Measurements from ENCODE around the gene NFE2L2. TPM values are rescaled to one million over a fixed set of nuclear protein-coding genes. Genes with fewer than 3 reads are reported as not detected.
"Not testable (repeated sequence)": the region's sequence is repeated elsewhere in the genome, so short reads cannot be mapped to it uniquely, and the experiment has no call there.

NFE2L2 gene
- total RNA-seq, 1 donor from 2014 or later, result 32.3 TPM

DNA sequence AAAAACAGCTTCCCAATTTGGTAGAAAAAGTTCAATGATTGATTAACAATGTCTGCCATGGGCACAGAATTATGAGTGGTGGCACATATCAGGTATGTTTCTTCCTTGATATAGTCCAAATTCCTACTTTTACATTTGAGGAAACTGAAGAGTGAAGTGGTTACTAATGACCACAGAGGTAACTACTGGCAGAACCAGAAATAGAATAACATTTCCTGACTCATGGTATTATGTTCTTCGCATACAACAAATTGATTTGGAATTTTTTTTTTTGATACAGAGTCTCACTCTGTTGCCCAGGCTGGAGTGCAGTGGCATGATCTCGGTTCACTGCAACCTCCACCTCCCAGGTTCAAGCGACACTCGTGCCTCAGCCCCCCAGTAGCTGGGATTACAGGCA lies 6.0 kb upstream of the NFE2L2 start:
- TF ChIP-seq, protein P1, sequence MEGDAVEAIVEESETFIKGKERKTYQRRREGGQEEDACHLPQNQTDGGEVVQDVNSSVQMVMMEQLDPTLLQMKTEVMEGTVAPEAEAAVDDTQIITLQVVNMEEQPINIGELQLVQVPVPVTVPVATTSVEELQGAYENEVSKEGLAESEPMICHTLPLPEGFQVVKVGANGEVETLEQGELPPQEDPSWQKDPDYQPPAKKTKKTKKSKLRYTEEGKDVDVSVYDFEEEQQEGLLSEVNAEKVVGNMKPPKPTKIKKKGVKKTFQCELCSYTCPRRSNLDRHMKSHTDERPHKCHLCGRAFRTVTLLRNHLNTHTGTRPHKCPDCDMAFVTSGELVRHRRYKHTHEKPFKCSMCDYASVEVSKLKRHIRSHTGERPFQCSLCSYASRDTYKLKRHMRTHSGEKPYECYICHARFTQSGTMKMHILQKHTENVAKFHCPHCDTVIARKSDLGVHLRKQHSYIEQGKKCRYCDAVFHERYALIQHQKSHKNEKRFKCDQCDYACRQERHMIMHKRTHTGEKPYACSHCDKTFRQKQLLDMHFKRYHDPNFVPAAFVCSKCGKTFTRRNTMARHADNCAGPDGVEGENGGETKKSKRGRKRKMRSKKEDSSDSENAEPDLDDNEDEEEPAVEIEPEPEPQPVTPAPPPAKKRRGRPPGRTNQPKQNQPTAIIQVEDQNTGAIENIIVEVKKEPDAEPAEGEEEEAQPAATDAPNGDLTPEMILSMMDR (conservative IDR thresholded peaks at IDR 0.05), result no peak
- Mint-ChIP-seq H3K36me3 (ENCODE audit: low read depth) (no peaks in the 10 kb centered on the region), H3K4me1 (peaks cover 9% of the 10 kb centered on the region), H3K9me3 (no peaks in the 10 kb centered on the region), H3K27ac (ENCODE audit: unreplicated experiment) (no peak overlapping the region), H3K27me3 (ENCODE audit: low read depth) (no peaks in the 10 kb centered on the region), H3K4me3 (no peak overlapping the region)
- DNase-seq (ENCODE audit: low read depth, low spot score), result no peak

- Mint-ChIP-seq H3K9me3 (no peaks in the 10 kb centered on the region), H3K27ac (ENCODE audit: unreplicated experiment) (no peak overlapping the region), H3K4me1 (peaks cover 17% of the 10 kb centered on the region), H3K36me3 (ENCODE audit: low read depth) (no peaks in the 10 kb centered on the region), H3K4me3 (no peak overlapping the region), H3K27me3 (ENCODE audit: low read depth) (no peaks in the 10 kb centered on the region)
- TF ChIP-seq, protein P1 (conservative IDR thresholded peaks at IDR 0.05), result no peak
- no peak for DNase-seq (ENCODE audit: low read depth, low spot score)
These were observed 4.4 kb upstream of the NFE2L2 start for GRCh38 chr2:177268901-177269300.

DNA sequence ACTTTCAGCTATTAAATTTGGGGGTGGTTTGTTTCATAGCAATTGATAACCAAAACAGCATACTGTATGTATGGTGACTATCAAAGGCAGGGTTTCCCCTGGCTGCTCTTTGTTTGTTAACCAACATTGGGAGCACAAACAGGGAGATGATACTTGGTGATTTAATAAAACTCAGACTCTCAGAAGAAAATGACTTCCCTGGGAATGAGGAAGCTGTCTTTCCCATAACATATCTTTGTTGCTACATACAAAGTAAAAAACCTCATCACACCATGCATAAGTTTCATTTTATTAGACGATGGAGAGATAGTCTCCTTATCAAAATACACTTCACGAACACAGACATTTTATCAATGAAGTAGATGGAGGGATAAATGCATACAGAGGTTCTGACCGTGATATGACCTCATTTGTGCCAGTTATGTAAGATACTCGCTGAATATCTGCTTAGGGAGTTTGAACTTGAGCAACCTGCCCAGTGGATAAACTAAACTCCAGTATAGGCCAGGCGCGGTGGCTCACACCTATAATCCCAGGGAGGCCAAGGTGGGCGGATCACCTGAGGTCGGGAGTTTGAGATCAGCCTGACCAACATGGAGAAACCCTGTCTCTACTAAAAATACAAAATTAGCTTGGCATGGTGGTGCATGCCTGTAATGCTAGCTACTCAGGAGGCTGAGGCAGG lies 3.8 kb upstream of the NFE2L2 start:
- Mint-ChIP-seq H3K27me3 (ENCODE audit: low read depth) (no peaks in the 10 kb centered on the region), H3K36me3 (ENCODE audit: low read depth) (no peaks in the 10 kb centered on the region), H3K4me1 (peaks cover 18% of the 10 kb centered on the region), H3K9me3 (no peaks in the 10 kb centered on the region), H3K4me3 (no peak overlapping the region), H3K27ac (ENCODE audit: unreplicated experiment) (no peak overlapping the region)
- DNase-seq (ENCODE audit: low read depth, low spot score), result no peak
- TF ChIP-seq, protein P1 (conservative IDR thresholded peaks at IDR 0.05), result no peak

GRCh38 chr2:177266955-177267354 lies 2.4 kb upstream of the NFE2L2 start:
- not testable (repeated sequence) for H3K9me3 Mint-ChIP-seq; H3K27ac Mint-ChIP-seq (ENCODE audit: unreplicated experiment)
- peak overlapping the region; percentile 56 for H3K4me3 Mint-ChIP-seq

DNA sequence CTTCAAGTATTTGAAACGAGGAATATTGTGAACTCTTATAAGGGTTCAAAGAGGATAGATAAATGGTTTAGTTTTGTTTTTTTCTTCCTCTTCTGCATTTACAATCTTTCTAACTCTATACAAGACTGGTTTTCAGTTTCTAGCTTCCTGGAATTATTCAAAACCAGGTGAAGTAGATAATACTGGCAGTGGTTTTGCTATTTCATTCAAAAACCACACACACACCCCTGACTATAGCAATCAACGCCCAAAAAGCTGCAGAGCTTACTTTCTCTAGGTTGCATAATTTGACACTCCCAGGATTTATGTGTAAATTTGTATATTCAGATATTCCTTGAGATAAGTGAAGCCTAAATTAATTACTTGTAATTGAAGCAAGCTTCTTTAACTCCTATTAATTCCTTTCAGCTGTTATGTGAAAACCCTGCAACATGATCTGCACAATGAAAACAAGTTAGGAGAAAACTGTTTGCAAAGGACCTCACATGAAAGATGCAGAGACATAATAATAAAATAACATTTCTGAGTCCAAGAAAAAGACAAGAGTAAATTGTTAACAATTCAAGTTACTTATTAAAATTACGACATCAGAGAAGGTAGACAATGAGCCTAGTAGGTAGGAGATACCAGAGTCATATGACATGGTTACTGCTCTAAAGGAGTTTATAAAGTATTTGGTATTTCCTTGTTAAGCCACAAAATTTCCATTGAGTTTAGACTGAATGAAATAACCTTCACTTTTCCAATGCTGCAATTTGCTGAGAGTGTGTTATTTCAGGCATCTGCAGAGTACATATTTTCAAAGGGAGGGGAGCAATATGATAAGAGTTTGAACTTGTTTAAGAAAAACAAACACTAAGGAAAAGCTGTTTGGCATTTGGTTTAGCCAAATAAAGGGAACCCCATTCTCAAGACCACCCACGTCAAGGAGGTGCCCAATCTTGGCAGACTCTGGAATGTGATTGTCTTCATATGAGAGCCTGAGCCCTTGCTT lies 1.6 kb upstream of the NFE2L2 start:
- Mint-ChIP-seq H3K27ac (ENCODE audit: unreplicated experiment) (no peak overlapping the region), H3K4me1 (peaks cover 38% of the 10 kb centered on the region), H3K36me3 (ENCODE audit: low read depth) (no peaks in the 10 kb centered on the region), H3K27me3 (ENCODE audit: low read depth) (no peaks in the 10 kb centered on the region), H3K9me3 (no peaks in the 10 kb centered on the region), H3K4me3 (peak overlapping the region; percentile 95)
- DNase-seq (ENCODE audit: low read depth, low spot score), result no peak
- TF ChIP-seq, protein P1 (conservative IDR thresholded peaks at IDR 0.05), result no peak

More at GRCh38 chr2:177266955-177267354, 2.4 kb upstream of the NFE2L2 start:
- H3K4me1 Mint-ChIP-seq, result peaks cover 29% of the 10 kb centered on the region
- H3K27me3 Mint-ChIP-seq (ENCODE audit: low read depth); H3K36me3 Mint-ChIP-seq (ENCODE audit: low read depth); DNase-seq (ENCODE audit: low read depth, low spot score): not testable (repeated sequence)
